Measurements from ENCODE around the gene PPIP5K2.
"Not testable (repeated sequence)": the region's sequence is repeated elsewhere in the genome, so short reads cannot be mapped to it uniquely, and the experiment has no call there.

Gene PPIP5K2

GRCh38 chr5:103120607-103121200 lies 603 bp downstream of the PPIP5K2 start:
- DNase-seq (ENCODE audit: low read depth in 3 of 3, low spot score in 1 of 3), result no peak

- no peak for DNase-seq (ENCODE audit: low read depth in 3 of 3, low spot score in 1 of 3)
These were observed 2.1 kb downstream of the PPIP5K2 start for GRCh38 chr5:103122242-103122641.

GRCh38 chr5:103126557-103126956 lies 6.5 kb downstream of the PPIP5K2 start:
- no peak for DNase-seq (ENCODE audit: low read depth in 3 of 3, low spot score in 1 of 3)

GRCh38 chr5:103127292-103127817 lies 7.3 kb downstream of the PPIP5K2 start:
- DNase-seq (ENCODE audit: low read depth in 3 of 3, low spot score in 1 of 3), result no peak

GRCh38 chr5:103128202-103128601 lies 8.1 kb downstream of the PPIP5K2 start:
- DNase-seq (ENCODE audit: low read depth in 3 of 3, low spot score in 1 of 3), result no peak

- DNase-seq (ENCODE audit: low read depth in 3 of 3, low spot score in 1 of 3), result no peak
These were observed 12.6 kb downstream of the PPIP5K2 start for GRCh38 chr5:103132684-103133083.

GRCh38 chr5:103133231-103133630 lies 13.1 kb downstream of the PPIP5K2 start:
- DNase-seq (ENCODE audit: low read depth in 3 of 3, low spot score in 1 of 3), result no peak

- no peak for DNase-seq (ENCODE audit: low read depth in 3 of 3, low spot score in 1 of 3)
These were observed 15.4 kb downstream of the PPIP5K2 start for GRCh38 chr5:103135461-103135860.

GRCh38 chr5:103138202-103138690 lies 18.1 kb downstream of the PPIP5K2 start:
- DNase-seq (ENCODE audit: low read depth in 3 of 3, low spot score in 1 of 3), result no peak

- DNase-seq (ENCODE audit: low read depth in 3 of 3, low spot score in 1 of 3), result peak; percentile 56 to 67 (median 63)
These were observed 19.3 kb downstream of the PPIP5K2 start for GRCh38 chr5:103139264-103139865.

- not testable (repeated sequence) for DNase-seq (ENCODE audit: low read depth in 3 of 3, low spot score in 1 of 3)
These were observed 22.0 kb downstream of the PPIP5K2 start for GRCh38 chr5:103142132-103142531.

GRCh38 chr5:103145196-103145595 lies 25.1 kb downstream of the PPIP5K2 start:
- DNase-seq (ENCODE audit: low read depth in 3 of 3, low spot score in 1 of 3), result no peak

GRCh38 chr5:103148213-103148612 lies 28.1 kb downstream of the PPIP5K2 start:
- DNase-seq (ENCODE audit: low read depth in 3 of 3, low spot score in 1 of 3), result no peak

- no peak for DNase-seq (ENCODE audit: low read depth in 3 of 3, low spot score in 1 of 3)
These were observed 31.1 kb downstream of the PPIP5K2 start for GRCh38 chr5:103151156-103151555.

- DNase-seq (ENCODE audit: low read depth in 3 of 3, low spot score in 1 of 3), result no peak
These were observed 46.6 kb downstream of the PPIP5K2 start for GRCh38 chr5:103166706-103167105.

- DNase-seq (ENCODE audit: low read depth in 3 of 3, low spot score in 1 of 3), result no peak
These were observed 54.0 kb downstream of the PPIP5K2 start for GRCh38 chr5:103174147-103174546.

GRCh38 chr5:103177543-103177942 lies 57.4 kb downstream of the PPIP5K2 start:
- no peak for DNase-seq (ENCODE audit: low read depth in 3 of 3, low spot score in 1 of 3)

GRCh38 chr5:103178167-103178566 lies 58.1 kb downstream of the PPIP5K2 start:
- no peak for DNase-seq (ENCODE audit: low read depth in 3 of 3, low spot score in 1 of 3)

GRCh38 chr5:103186152-103186551 lies 66.1 kb downstream of the PPIP5K2 start:
- no peak for DNase-seq (ENCODE audit: low read depth in 3 of 3, low spot score in 1 of 3)

GRCh38 chr5:103188436-103188835 lies 68.3 kb downstream of the PPIP5K2 start:
- DNase-seq (ENCODE audit: low read depth in 3 of 3, low spot score in 1 of 3), result no peak

- no peak for DNase-seq (ENCODE audit: low read depth in 3 of 3, low spot score in 1 of 3)
These were observed 83.1 kb downstream of the PPIP5K2 start for GRCh38 chr5:103203226-103203625.

GRCh38 chr5:103204990-103205389 lies 84.9 kb downstream of the PPIP5K2 start:
- not testable (repeated sequence) for DNase-seq (ENCODE audit: low read depth in 3 of 3, low spot score in 1 of 3)
